GM18858 (cell line): ENCODE data around the gene KRI1.

Experiments used
- ATAC-seq: cut with Tn5 transposase; IDR thresholded peaks from one replicate; pipeline ENCODE4 v1.9.1; 2021; ENCODE audit not compliant: unreplicated experiment

Gene KRI1

DNA sequence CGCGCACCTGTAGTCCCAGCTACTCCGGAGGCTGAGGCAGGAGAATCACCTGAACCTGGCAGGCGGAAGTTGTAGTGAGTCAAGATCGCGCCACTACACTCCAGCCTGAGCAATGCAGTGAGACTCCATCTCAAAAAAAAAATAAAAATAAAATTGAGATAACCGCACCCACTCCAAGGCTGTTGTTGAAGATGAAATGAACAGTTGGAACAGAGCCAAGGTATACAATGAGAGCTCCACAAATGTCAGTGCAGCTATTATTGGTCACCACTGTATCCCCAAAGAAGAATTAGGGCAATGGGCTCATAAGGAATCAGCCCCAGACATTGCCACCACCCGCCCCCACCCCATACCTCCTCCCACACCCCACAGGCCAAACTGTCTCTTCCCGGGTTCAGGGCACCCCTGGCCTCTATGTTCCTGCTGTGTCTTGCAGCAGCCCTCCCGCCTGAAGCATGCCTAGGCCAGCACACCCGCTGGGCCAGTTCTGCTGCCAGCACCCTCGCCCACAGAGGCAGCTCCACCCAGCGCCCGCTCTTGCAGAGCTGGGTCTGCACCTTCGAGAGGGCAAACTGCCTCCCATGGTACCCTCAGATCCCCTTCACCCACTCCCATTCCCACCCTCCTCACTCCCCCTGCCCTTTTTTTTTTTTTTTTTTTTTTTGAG is 45.0 kb downstream of the KRI1 start:
- ATAC-seq: no peak

DNA sequence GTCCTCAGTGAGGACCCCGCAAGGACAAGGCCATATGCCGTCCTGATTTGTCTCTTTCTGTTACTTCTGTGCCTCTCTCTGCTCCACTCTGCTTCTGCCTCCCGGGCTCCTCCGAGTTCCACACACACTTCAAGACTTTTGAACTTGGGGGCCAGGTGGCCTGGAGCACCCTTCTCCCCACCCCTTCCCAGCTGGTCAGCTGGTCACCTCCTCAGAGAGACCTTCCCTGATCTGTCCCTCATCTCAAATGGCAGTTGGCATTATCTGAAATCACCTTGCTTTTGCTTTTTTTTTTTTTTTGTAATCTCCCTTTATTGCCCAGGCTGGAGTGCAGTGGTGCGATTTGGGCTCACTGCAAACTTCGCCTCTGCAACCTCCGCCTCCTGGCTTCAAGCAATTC is 46.4 kb downstream of the KRI1 start:
- no peak for ATAC-seq

DNA sequence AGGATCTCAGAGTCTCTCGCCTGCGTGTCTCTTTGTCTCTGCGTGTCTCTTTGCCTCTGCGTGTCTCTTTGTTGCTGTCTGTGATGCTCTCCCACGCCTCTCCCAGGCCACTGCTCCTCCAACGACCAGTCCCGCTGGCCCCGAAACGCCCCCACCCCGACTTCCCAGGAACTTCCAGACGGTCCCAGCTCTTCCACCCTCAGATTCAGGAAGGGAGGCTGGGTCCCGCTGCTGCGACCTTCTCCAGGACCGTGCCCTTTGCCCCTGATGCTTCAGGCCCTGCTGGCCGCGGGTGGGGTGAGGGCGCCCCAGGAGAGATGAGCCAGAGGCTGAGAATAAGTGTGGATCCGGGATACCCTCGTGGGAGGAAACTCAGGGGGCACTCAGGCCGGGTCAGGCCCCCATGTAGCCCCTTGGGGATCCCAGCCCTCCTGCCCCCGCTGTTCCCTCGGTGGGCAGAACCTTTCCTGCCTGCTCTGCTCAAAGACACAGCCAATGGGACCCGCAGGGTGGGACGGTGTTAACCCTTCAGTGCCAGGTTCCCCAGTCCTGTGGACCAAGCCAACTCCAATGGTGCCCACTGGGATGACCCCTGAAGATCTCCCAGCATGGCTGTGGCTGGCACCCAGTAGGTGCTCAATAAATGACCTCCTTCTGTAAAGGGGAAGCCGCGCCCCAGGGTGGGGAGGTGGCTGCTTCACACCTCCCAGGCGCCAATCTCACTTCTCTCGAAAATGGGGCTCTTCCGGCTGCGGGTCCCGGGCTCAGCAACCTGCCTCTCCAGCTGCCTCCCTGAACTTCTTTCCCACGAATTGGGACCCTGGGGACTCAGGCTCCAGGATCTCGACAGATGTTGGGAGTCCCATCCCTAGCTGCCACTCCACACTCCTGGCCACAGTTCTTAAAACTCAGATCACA is 47.1 kb downstream of the KRI1 start:
- no peak for ATAC-seq

DNA sequence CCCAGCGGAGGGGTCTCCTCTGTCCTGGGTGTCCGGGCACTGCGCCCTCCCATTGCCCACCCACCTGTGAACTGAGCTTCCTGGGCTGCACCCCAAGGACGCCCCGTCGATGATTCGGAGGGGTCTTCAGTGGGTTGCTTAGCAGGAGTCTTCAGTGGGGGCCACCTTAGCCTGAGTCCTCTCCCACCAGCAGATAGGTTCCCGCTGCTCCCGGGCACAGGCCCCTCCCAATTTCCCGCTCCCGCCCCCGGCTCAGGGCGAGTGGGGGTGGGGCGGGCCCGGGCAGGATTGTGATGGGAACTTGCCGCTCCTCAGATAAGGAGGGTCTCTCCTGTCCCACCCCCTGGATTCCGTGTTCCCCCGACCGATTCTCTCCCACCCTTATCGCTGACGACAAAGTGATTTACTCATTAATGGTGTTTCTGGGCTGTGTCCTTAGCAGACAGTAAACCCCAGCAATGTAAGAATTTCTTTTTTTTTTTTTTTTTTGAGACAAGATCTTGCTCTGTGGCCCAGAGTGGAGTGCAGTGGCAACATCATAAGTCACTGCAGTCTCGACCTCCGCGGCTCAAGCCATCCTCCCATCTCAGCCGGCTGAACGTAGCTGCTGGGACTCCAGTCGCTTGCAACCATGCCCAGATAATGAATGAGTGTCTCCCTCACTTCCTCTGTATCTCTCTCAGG is 47.9 kb downstream of the KRI1 start:
- no peak for ATAC-seq

- ATAC-seq: no peak
These were observed 48.5 kb downstream of the KRI1 start, which contains the start of gene S1PR5 for GRCh38 chr19:10517361-10517759. S1PR5 (minus strand) TSS chr19:10517447; CDS start chr19:10515011, 2,436 bp downstream.

DNA sequence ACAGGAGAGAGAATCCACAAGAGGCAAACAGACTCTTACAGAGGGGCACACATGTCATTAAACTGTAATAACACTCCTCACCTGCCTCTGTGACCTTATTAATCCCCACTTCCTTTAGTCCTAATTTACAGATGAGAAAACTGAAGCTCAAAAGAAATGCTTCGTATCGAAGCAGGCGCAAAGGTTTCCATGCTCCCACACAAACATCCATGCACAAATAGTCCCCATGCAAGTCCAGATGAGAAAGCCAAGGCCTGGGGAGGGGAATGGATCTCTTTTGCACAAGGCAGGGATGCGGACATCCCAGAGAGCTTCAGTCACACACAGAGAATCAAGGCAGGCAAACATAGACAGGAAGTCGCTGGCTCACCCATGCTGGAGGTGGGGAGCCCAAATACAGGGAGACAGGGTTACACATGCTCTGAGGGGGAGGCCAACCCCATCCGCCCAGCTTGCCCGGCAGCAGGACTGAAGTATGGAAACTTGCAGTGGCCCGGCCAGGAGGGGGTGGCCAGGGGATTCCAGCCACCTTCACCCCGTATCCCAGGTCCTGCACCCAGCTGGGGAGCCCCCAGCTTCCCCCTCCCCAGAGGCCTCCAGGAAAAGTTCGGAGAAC is 49.0 kb downstream of the KRI1 start:
- ATAC-seq: no peak

- ATAC-seq: no peak
These were observed 49.8 kb downstream of the KRI1 start for GRCh38 chr19:10516064-10516385.

- ATAC-seq: no peak
These were observed 51.3 kb downstream of the KRI1 start for GRCh38 chr19:10514211-10515145.

DNA sequence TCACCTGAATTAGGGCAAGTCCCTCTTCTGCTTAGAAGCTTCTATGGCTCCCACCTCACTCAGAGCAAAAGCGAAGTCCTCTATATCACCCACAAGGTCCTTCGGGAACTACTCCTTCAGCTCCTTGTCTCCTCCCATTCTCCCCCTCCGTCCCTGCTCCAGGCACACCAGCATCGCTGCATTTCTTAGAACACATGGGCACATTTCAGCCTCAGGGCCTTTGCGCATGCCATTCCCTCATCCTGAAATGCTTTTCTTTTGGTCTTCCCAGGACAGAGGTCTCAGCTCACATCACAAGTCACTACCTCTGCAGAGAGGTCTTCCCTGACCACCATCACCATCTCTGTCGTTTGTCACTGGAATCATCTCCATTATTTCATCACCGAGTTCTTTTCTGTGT is 52.6 kb downstream of the KRI1 start:
- no peak for ATAC-seq

GRCh38 chr19:10510301-10510802 is 55.5 kb downstream of the KRI1 start:
- ATAC-seq: no peak

DNA sequence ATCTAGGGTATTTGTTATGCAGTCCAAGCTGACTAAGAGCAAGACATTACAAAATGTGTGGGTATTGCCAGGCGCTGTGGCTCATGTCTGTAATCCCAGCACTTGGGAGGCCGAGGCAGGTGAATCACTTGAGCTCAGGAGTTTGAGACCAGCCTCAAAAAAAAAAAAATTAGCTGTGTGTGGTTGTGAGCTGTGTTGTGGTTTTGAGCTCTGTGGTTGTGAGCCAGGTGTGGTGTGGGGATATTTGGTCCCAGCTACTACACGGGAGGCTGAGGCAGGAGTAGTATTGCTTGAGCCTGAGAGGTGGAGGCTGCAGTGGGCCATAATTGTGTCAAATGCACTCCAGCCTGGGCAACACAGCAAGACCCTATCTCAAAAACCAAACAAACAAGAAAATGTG is 57.1 kb downstream of the KRI1 start:
- ATAC-seq: no peak

GRCh38 chr19:10508036-10508435 is 57.8 kb downstream of the KRI1 start:
- no peak for ATAC-seq

DNA sequence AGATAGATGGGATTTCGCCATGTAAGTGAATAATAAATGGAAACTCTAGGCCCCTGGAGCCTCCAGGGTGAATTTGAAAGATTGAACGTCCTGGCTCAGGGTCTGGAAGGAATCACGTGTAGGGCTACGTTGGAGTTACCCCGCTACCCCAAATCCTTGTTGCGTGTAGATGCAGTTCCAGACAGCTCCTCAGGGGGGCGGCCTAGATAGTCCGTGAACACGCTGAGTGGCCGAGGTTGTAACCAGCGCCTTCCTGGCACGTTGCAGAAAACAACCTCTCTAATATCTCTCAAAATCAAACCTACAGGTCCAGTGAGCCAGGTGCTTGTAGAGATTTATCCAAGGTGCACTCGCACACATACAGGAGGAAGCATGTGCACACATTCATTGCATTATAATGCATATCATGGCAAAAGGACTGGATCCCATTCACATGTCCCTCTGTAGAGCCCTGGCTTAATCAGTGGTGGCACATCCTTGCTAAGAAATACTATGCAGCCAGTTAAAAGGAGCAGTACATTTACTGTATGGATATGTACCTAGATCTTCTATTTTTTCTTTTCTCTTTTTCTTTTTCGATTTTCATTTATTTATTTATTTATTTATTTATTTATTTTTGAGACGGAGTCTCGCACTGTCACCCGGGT is 60.1 kb downstream of the KRI1 start:
- no peak for ATAC-seq
